SK-N-SH (cell line): ENCODE measurements around the gene LMO7. TPM values are rescaled to one million over a fixed set of nuclear protein-coding genes. Genes with fewer than 3 reads are reported as not detected.

ENCODE experiments used
- CTCF ChIA-PET: fragments of 300-600, 350-600 bp; formaldehyde crosslinking; extraction: SDS; loops from one replicate; lab custom pipeline; 2021; lab: Yijun Ruan, JAX
- POLR2A ChIA-PET: fragments of 350-600 bp; sonication (Branson Sonifier 250); formaldehyde crosslinking; extraction: SDS; loops from one replicate; lab custom pipeline; 2020; ENCODE audit warnings: antibody characterized with exemption, inconsistent platforms; lab: Yijun Ruan, JAX
- DNase-seq: peaks from one replicate; pipeline ENCODE4 v3.0.0; 2012
- H2AFZ ChIP-seq: fragments of 200-600 bp; sonication (generic); 2 replicates; pipeline ENCODE4 v1.8.1; 2016; ENCODE audit warnings: antibody characterized with exemption, mild to moderate bottlenecking, low read depth
- H3F3A ChIP-seq: fragments of 200-600 bp; sonication (generic); replicated peaks from 2 replicates; pipeline ENCODE3; 2016; ENCODE audit warnings: antibody characterized with exemption, mild to moderate bottlenecking; ENCODE audit not compliant: insufficient read depth
- H3K27ac ChIP-seq, 2 experiments: fragments of 200-500 bp in 1 of 2; fragments of 200-600 bp in 1 of 2; sonication (Bioruptor generic) in 1 of 2; sonication (generic), shearing (Covaris generic) in 1 of 2; 2 replicates each; pipeline versions ENCODE4 v1.5.1 to v1.6.1; 2014 to 2016; ENCODE audit warnings: low read depth in 2 of 2, inconsistent platforms in 1 of 2, low read length in 1 of 2, mild to moderate bottlenecking in 1 of 2, mixed read lengths in 1 of 2
- H3K27me3 ChIP-seq: fragments of 200-600 bp; sonication (generic), shearing (Covaris generic); 2 replicates; pipeline ENCODE4 v1.6.1; 2016; ENCODE audit warnings: mixed run types; ENCODE audit not compliant: insufficient read depth
- H3K36me3 ChIP-seq, 2 experiments: fragments of 200-500 bp in 1 of 2; fragments of 200-600 bp in 1 of 2; sonication (Bioruptor generic) in 1 of 2; sonication (generic) in 1 of 2; replicated peaks in 1 of 2; 2 replicates each; pipeline versions ENCODE3 to v1.5.1; 2014 to 2016; ENCODE audit warnings: low read length in 1 of 2, mild to moderate bottlenecking in 1 of 2; ENCODE audit not compliant: insufficient read depth in 2 of 2, control insufficient read depth in 1 of 2
- H3K4me1 ChIP-seq, 2 experiments: fragments of 200-500 bp in 1 of 2; fragments of 200-600 bp in 1 of 2; sonication (Bioruptor generic) in 1 of 2; sonication (generic), shearing (Covaris generic) in 1 of 2; 2 replicates each; pipeline versions ENCODE4 v1.5.1 to v1.6.1; 2014 to 2016; ENCODE audit warnings: low read depth in 1 of 2, low read length in 1 of 2, mixed run types in 1 of 2; ENCODE audit not compliant: insufficient read depth in 2 of 2, control insufficient read depth in 1 of 2
- H3K4me2 ChIP-seq: fragments of 200-600 bp; sonication (generic), shearing (Covaris generic); 2 replicates; pipeline ENCODE4 v1.6.1; 2017; ENCODE audit warnings: mixed run types
- H3K4me3 ChIP-seq, 2 experiments: fragments of 200-500 bp in 1 of 2; fragments of 200-600 bp in 1 of 2; sonication (Bioruptor generic) in 1 of 2; sonication (generic), shearing (Covaris generic) in 1 of 2; 2 replicates each; pipeline versions ENCODE4 v1.5.1 to v1.8.1; 2014 to 2016; ENCODE audit warnings: low read depth in 2 of 2, inconsistent platforms in 1 of 2, low read length in 1 of 2, mild to moderate bottlenecking in 1 of 2, mixed read lengths in 1 of 2, moderate library complexity in 1 of 2
- H3K79me2 ChIP-seq: fragments of 200-600 bp; sonication (generic); 2 replicates; pipeline ENCODE4 v1.8.1; 2017; ENCODE audit warnings: mild to moderate bottlenecking; ENCODE audit not compliant: insufficient read depth
- H3K9ac ChIP-seq: fragments of 200-600 bp; sonication (generic); 2 replicates; pipeline ENCODE4 v1.6.1; 2017; ENCODE audit warnings: mixed run types
- H3K9me2 ChIP-seq: fragments of 200-600 bp; sonication (generic); 2 replicates; pipeline ENCODE4 v1.6.1; 2017; ENCODE audit warnings: mixed run types
- H3K9me3 ChIP-seq: fragments of 200-600 bp; sonication (generic); 2 replicates; pipeline ENCODE4 v1.6.1; 2017; ENCODE audit warnings: mixed run types, mild to moderate bottlenecking, moderate library complexity
- H4K20me1 ChIP-seq: fragments of 200-600 bp; sonication (generic); 2 replicates; pipeline ENCODE4 v1.6.1; 2017; ENCODE audit warnings: mild to moderate bottlenecking, mixed run types; ENCODE audit not compliant: insufficient read depth
- ELF1 ChIP-seq: IDR thresholded peaks from 2 replicates; pipeline ENCODE4 v1.4.0; 2012
- EP300 ChIP-seq, 2 experiments: IDR thresholded peaks; 2 replicates each; pipeline versions ENCODE4 v1.4.0 to v1.6.1; 2012; ENCODE audit warnings: borderline replicate concordance in 1 of 2, low read depth in 1 of 2, low read length in 1 of 2
- EZH2phosphoT487 ChIP-seq: fragments of 200-600 bp; sonication (generic); IDR thresholded peaks from 2 replicates; pipeline ENCODE4 v1.6.1; 2017; ENCODE audit warnings: low read depth, mixed run types, mild to moderate bottlenecking, antibody characterized with exemption, moderate library complexity, borderline replicate concordance
- FOSL2 ChIP-seq: IDR thresholded peaks from 2 replicates; pipeline ENCODE4 v1.4.0; 2012; ENCODE audit warnings: low read depth, mild to moderate bottlenecking, moderate library complexity, borderline replicate concordance
- FOXJ3 ChIP-seq: sonication (generic); formaldehyde crosslinking; IDR thresholded peaks from 2 replicates; pipeline ENCODE4 v1.5.1; 2020; ENCODE audit warnings: mild to moderate bottlenecking, missing genetic modification reagents
- FOXM1 ChIP-seq: IDR thresholded peaks from 2 replicates; pipeline ENCODE4 v1.4.0; 2012; ENCODE audit warnings: low read depth, mild to moderate bottlenecking
- GABPA ChIP-seq: IDR thresholded peaks from 2 replicates; pipeline ENCODE4 v1.4.0; 2012; ENCODE audit warnings: low read depth, mild to moderate bottlenecking
- MXI1 ChIP-seq: IDR thresholded peaks from 2 replicates; pipeline ENCODE4 v1.6.1; 2012; ENCODE audit warnings: mild to moderate bottlenecking, low read depth, low read length, improper control_type of control experiment
- NFIC ChIP-seq: IDR thresholded peaks from 2 replicates; pipeline ENCODE4 v1.4.0; 2012; ENCODE audit warnings: borderline replicate concordance
- RCOR1 ChIP-seq: fragments of 150-350 bp; IDR thresholded peaks from 2 replicates; pipeline ENCODE4 v1.6.1; 2017; ENCODE audit warnings: antibody characterized with exemption, low read length
- SIN3A ChIP-seq: IDR thresholded peaks from 2 replicates; pipeline ENCODE4 v1.6.1; 2012; ENCODE audit warnings: low read depth, mild to moderate bottlenecking, low read length, moderate library complexity, borderline replicate concordance
- SMC3 ChIP-seq: IDR thresholded peaks from 2 replicates; pipeline ENCODE4 v1.6.1; 2012; ENCODE audit warnings: low read depth, low read length, improper control_type of control experiment
- TAF1 ChIP-seq: IDR thresholded peaks from 2 replicates; pipeline ENCODE4 v1.6.1; 2012; ENCODE audit warnings: low read depth, mild to moderate bottlenecking, low read length, moderate library complexity, borderline replicate concordance
- YY1 ChIP-seq: IDR thresholded peaks from 2 replicates; pipeline ENCODE4 v1.4.0; 2012; ENCODE audit warnings: low read depth, mild to moderate bottlenecking
- polyA plus RNA-seq, 3 experiments: library from polyadenylated mRNA; depleted of rRNA; stranded (reverse); fragments of >200 nt; gene quantifications; 2 replicates each; pipeline ENCODE4 v1.2.3, GENCODE V29; 2012
- TF ChIP-seq, protein P1 (sequence below): IDR thresholded peaks from 2 replicates; pipeline ENCODE4 v1.6.1; 2012; ENCODE audit warnings: mild to moderate bottlenecking, low read depth, low read length, moderate library complexity
- TF ChIP-seq, protein P2 (sequence below): IDR thresholded peaks from 2 replicates; pipeline ENCODE4 v1.4.0; 2012; ENCODE audit warnings: low read depth
- TF ChIP-seq, protein P3 (sequence below): IDR thresholded peaks from 2 replicates; pipeline ENCODE4 v1.4.0; 2012; ENCODE audit warnings: low read depth, borderline replicate concordance
- TF ChIP-seq, protein P4 (sequence below): IDR thresholded peaks from 2 replicates; pipeline ENCODE4 v1.4.0; 2012; ENCODE audit warnings: low read depth, borderline replicate concordance
- TF ChIP-seq, protein P5 (sequence below): fragments of 150-350 bp; IDR thresholded peaks from 2 replicates; pipeline ENCODE4 v1.6.1; 2016; ENCODE audit warnings: mild to moderate bottlenecking, low read depth, low read length

The LMO7 gene
- polyA plus RNA-seq, 1 of the 3 experiments (the other 2 are of a cell fraction) = 83.6 TPM

DNA sequence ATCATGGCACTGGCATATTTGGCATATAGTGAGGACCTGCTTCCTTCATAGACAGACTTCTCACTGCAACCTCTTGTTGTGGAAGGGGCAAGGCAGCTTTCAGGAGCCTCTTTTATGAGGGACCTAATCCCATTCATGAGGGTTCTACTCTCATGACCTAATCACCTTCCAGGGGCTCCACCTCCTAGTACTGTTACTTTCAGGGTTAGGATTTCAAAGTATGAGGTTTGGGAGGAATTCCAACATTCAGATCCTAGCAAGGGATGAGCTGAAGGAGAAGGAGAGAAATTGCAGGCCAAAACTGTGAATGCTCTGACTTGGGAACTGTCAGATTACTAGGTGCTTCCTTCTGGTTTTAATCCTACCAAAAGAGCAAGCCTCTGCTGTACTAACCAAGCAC, 87.8 kb downstream of the LMO7 start:
- Histone ChIP-seq H3K4me2 (no peak overlapping the region), H3K79me2 (peaks cover 98% of the 10 kb centered on the region), H3K9me3 (no peaks in the 10 kb centered on the region), H3K27ac (peak overlapping the region in 1 of 2 experiments; percentile 35; a peak in 1 of 4 replicates), H3K4me1 (peaks cover 0 to 28% of the 10 kb centered on the region in 2 experiments; a peak in 2 of 4 replicates), H3K36me3 (peaks cover 2 to 41% of the 10 kb centered on the region in 2 experiments), H3K9me2 (no peaks in the 10 kb centered on the region), H3K4me3 (no peak overlapping the region), H4K20me1 (peaks cover 79% of the 10 kb centered on the region), H3K9ac (no peak overlapping the region), H3F3A (peaks cover 29% of the 10 kb centered on the region), H2AFZ (no peak overlapping the region), H3K27me3 (no peaks in the 10 kb centered on the region)
- POLR2A ChIA-PET = no interaction called here
- CTCF ChIA-PET = interaction anchor here (0.9 to 2.2 kb wide), 2 partner anchors 12 to 28 kb away, joined by 3 to 8 read pairs; no protein-coding TSS in a partner anchor
- DNase-seq = no peak
- TF ChIP-seq, protein P1, sequence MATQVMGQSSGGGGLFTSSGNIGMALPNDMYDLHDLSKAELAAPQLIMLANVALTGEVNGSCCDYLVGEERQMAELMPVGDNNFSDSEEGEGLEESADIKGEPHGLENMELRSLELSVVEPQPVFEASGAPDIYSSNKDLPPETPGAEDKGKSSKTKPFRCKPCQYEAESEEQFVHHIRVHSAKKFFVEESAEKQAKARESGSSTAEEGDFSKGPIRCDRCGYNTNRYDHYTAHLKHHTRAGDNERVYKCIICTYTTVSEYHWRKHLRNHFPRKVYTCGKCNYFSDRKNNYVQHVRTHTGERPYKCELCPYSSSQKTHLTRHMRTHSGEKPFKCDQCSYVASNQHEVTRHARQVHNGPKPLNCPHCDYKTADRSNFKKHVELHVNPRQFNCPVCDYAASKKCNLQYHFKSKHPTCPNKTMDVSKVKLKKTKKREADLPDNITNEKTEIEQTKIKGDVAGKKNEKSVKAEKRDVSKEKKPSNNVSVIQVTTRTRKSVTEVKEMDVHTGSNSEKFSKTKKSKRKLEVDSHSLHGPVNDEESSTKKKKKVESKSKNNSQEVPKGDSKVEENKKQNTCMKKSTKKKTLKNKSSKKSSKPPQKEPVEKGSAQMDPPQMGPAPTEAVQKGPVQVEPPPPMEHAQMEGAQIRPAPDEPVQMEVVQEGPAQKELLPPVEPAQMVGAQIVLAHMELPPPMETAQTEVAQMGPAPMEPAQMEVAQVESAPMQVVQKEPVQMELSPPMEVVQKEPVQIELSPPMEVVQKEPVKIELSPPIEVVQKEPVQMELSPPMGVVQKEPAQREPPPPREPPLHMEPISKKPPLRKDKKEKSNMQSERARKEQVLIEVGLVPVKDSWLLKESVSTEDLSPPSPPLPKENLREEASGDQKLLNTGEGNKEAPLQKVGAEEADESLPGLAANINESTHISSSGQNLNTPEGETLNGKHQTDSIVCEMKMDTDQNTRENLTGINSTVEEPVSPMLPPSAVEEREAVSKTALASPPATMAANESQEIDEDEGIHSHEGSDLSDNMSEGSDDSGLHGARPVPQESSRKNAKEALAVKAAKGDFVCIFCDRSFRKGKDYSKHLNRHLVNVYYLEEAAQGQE = no peak
- TF ChIP-seq YY1 (no peak), FOXM1 (no peak), EZH2phosphoT487 (no peak), MXI1 (no peak), RCOR1 (no peak), EP300 (IDR thresholded peaks at IDR 0.05; ENCODE audit: borderline replicate concordance in 1 of 2, low read depth in 1 of 2, low read length in 1 of 2) (no peak), SMC3 (no peak), ELF1 (no peak), SIN3A (no peak), NFIC (no peak), FOXJ3 (CRISPR knock-in tag) (no peak), FOSL2 (no peak), GABPA (no peak), TAF1 (no peak)
- TF ChIP-seq, protein P2, sequence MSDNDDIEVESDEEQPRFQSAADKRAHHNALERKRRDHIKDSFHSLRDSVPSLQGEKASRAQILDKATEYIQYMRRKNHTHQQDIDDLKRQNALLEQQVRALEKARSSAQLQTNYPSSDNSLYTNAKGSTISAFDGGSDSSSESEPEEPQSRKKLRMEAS = no peak
- TF ChIP-seq, protein P3, sequence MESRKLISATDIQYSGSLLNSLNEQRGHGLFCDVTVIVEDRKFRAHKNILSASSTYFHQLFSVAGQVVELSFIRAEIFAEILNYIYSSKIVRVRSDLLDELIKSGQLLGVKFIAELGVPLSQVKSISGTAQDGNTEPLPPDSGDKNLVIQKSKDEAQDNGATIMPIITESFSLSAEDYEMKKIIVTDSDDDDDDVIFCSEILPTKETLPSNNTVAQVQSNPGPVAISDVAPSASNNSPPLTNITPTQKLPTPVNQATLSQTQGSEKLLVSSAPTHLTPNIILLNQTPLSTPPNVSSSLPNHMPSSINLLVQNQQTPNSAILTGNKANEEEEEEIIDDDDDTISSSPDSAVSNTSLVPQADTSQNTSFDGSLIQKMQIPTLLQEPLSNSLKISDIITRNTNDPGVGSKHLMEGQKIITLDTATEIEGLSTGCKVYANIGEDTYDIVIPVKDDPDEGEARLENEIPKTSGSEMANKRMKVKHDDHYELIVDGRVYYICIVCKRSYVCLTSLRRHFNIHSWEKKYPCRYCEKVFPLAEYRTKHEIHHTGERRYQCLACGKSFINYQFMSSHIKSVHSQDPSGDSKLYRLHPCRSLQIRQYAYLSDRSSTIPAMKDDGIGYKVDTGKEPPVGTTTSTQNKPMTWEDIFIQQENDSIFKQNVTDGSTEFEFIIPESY = no peak
- TF ChIP-seq, protein P4, sequence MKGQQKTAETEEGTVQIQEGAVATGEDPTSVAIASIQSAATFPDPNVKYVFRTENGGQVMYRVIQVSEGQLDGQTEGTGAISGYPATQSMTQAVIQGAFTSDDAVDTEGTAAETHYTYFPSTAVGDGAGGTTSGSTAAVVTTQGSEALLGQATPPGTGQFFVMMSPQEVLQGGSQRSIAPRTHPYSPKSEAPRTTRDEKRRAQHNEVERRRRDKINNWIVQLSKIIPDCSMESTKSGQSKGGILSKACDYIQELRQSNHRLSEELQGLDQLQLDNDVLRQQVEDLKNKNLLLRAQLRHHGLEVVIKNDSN = no peak
- TF ChIP-seq, protein P5, sequence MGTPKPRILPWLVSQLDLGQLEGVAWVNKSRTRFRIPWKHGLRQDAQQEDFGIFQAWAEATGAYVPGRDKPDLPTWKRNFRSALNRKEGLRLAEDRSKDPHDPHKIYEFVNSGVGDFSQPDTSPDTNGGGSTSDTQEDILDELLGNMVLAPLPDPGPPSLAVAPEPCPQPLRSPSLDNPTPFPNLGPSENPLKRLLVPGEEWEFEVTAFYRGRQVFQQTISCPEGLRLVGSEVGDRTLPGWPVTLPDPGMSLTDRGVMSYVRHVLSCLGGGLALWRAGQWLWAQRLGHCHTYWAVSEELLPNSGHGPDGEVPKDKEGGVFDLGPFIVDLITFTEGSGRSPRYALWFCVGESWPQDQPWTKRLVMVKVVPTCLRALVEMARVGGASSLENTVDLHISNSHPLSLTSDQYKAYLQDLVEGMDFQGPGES = no peak
